Gastrocnemius medialis (tissue), 4 donors: ENCODE results near the gene CLDN15.

ENCODE experiments used
- POLR2A ChIP-seq, 2 donors: fragments of 450-650 bp; IDR thresholded peaks; one replicate each; pipeline ENCODE4 v1.6.1; 2017; ENCODE audit warnings: antibody characterized with exemption in 2 of 2, mild to moderate bottlenecking in 2 of 2, moderate library complexity in 2 of 2
- TF ChIP-seq, protein P1 (sequence below), 5 experiments: fragments of 450-650 bp in 3 of 5; fragments of 200-600 bp in 2 of 5; sonication (generic) in 2 of 5; IDR thresholded peaks in 4 of 5; conservative IDR thresholded peaks in 1 of 5; 1 replicate in 4 of 5; 2 replicates in 1 of 5; pipeline ENCODE4 v1.5.1; 2016 to 2019; ENCODE audit warnings: antibody characterized with exemption in 5 of 5, mild to moderate bottlenecking in 3 of 5, moderate library complexity in 3 of 5

DNA sequence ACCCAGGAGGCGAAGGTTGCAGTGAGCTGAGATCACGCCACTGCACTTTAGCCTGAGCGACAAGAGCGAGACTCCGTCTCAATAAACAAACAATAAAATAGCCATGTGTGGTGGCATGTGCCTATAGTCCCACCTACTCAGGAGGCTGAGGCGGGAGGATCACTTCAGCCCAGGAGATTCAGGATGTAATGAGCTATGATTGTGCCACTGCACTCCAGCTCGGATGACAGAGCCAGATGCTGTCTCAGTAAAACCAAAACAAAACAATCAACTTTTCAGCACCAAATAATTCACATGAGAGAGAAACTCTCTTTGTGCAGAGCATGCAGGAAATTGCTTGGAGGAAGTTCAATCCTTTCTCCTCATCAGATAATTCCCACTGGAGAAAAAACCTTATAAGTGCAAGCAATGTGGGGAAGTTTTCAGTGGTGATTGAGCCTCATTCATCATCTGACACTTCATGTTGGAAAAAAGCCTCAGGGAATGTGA is 20.7 kb upstream of the CLDN15 start:
- TF ChIP-seq, protein P1, sequence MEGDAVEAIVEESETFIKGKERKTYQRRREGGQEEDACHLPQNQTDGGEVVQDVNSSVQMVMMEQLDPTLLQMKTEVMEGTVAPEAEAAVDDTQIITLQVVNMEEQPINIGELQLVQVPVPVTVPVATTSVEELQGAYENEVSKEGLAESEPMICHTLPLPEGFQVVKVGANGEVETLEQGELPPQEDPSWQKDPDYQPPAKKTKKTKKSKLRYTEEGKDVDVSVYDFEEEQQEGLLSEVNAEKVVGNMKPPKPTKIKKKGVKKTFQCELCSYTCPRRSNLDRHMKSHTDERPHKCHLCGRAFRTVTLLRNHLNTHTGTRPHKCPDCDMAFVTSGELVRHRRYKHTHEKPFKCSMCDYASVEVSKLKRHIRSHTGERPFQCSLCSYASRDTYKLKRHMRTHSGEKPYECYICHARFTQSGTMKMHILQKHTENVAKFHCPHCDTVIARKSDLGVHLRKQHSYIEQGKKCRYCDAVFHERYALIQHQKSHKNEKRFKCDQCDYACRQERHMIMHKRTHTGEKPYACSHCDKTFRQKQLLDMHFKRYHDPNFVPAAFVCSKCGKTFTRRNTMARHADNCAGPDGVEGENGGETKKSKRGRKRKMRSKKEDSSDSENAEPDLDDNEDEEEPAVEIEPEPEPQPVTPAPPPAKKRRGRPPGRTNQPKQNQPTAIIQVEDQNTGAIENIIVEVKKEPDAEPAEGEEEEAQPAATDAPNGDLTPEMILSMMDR (IDR thresholded peaks at IDR 0.05 in 4 of 5, conservative IDR thresholded peaks at IDR 0.05 in 1 of 5): no peak
- TF ChIP-seq POLR2A (IDR thresholded peaks at IDR 0.05): no peak
